Brain microvascular endothelial cell (primary cell): ENCODE data around the gene MAD1L1.
A peak's percentile ranks its signal among the peaks of the same experiment; 100 is the strongest.

Experiments used
- DNase-seq: peaks from one replicate; pipeline ENCODE4 v3.0.0-alpha.2; 2020
- H3K27ac ChIP-seq: fragments of 250-450 bp; sonication (Bioruptor Pico); 2 replicates; pipeline ENCODE4 v1.5.1; 2020; ENCODE audit warnings: mild to moderate bottlenecking, moderate library complexity
- H3K27me3 ChIP-seq: fragments of 250-450 bp; sonication (Bioruptor Pico); replicated peaks from 2 replicates; pipeline ENCODE4 v1.5.1; 2020; ENCODE audit warnings: mild to moderate bottlenecking
- H3K36me3 ChIP-seq: fragments of 250-450 bp; sonication (Bioruptor Pico); replicated peaks from 2 replicates; pipeline ENCODE4 v1.5.1; 2020; ENCODE audit warnings: mild to moderate bottlenecking
- H3K4me3 ChIP-seq: 2 replicates; pipeline ENCODE4 v1.5.1; 2011; ENCODE audit warnings: low read depth, mild to moderate bottlenecking, control low read depth, low read length, moderate library complexity
- CTCF ChIP-seq: IDR thresholded peaks from 2 replicates; pipeline ENCODE4 v1.5.1; 2011; ENCODE audit warnings: low read depth, mild to moderate bottlenecking, moderate library complexity, low read length, control low read depth, inconsistent platforms; ENCODE audit errors: missing control alignments
- in situ Hi-C: cut with HindIII; loops from 2 replicates; pipeline ENCODE4 v1.10.0; 2017; ENCODE audit warnings: low sequenced_read_pairs, low pct_ligation_motif_present

The MAD1L1 gene

GRCh38 chr7:2120841-2121830, 111.6 kb downstream of the MAD1L1 start:
- TF ChIP-seq CTCF, result peak; percentile 27
- Histone ChIP-seq H3K36me3 (no peaks in the 10 kb centered on the region), H3K27me3 (no peaks in the 10 kb centered on the region), H3K27ac (no peak overlapping the region), H3K4me3 (no peak overlapping the region)
- in situ Hi-C loops, result no loop called here
- DNase-seq, result no peak

GRCh38 chr7:2120251-2120660, 112.5 kb downstream of the MAD1L1 start:
- in situ Hi-C loops, result no loop called here
- Histone ChIP-seq H3K27ac (no peak overlapping the region), H3K36me3 (no peaks in the 10 kb centered on the region), H3K27me3 (no peaks in the 10 kb centered on the region), H3K4me3 (no peak overlapping the region)
- DNase-seq, result no peak
- no peak for TF ChIP-seq CTCF

GRCh38 chr7:2118630-2119190, 114.0 kb downstream of the MAD1L1 start:
- in situ Hi-C loops, result no loop called here

GRCh38 chr7:2118056-2118455, 114.7 kb downstream of the MAD1L1 start:
- Histone ChIP-seq H3K27ac (no peak overlapping the region), H3K27me3 (no peaks in the 10 kb centered on the region), H3K4me3 (no peak overlapping the region), H3K36me3 (no peaks in the 10 kb centered on the region)
- in situ Hi-C loops, result no loop called here
- DNase-seq, result no peak
- no peak for TF ChIP-seq CTCF

More at GRCh38 chr7:2118630-2119190, 114.0 kb downstream of the MAD1L1 start:
- H3K4me3 ChIP-seq, result no peak overlapping the region
- no peaks in the 10 kb centered on the region for H3K27me3 ChIP-seq
- no peaks in the 10 kb centered on the region for H3K36me3 ChIP-seq
- no peak overlapping the region for H3K27ac ChIP-seq
- TF ChIP-seq CTCF, result no peak
- no peak for DNase-seq

- no peak overlapping the region for H3K4me3 ChIP-seq
- no peak for TF ChIP-seq CTCF
- DNase-seq, result no peak
- in situ Hi-C loops, result no loop called here
- H3K27me3 ChIP-seq, result no peaks in the 10 kb centered on the region
- H3K27ac ChIP-seq, result no peak overlapping the region
- no peaks in the 10 kb centered on the region for H3K36me3 ChIP-seq
Measured at GRCh38 chr7:2117646-2118045, 115.1 kb downstream of the MAD1L1 start.
